Breast epithelium (tissue), 3 donors: ENCODE measurements around the gene LYST.

Experiments used
- CTCF ChIP-seq, 3 donors: fragments of 450-650 bp; IDR thresholded peaks; one replicate each; pipeline ENCODE4 v1.5.1; 2016 to 2017; ENCODE audit warnings: antibody characterized with exemption in 3 of 3, mild to moderate bottlenecking in 3 of 3, moderate library complexity in 3 of 3
- POLR2A ChIP-seq: fragments of 450-650 bp; IDR thresholded peaks from one replicate; pipeline ENCODE4 v1.6.1; 2016; ENCODE audit warnings: antibody characterized with exemption, mild to moderate bottlenecking, moderate library complexity
- POLR2AphosphoS5 ChIP-seq, 3 donors: sonication (generic); formaldehyde crosslinking; IDR thresholded peaks; one replicate each; pipeline ENCODE4 v1.6.1; 2017; ENCODE audit warnings: antibody characterized with exemption in 3 of 3

- TF ChIP-seq POLR2A (no peak), CTCF (IDR thresholded peaks at IDR 0.05) (no peak), POLR2AphosphoS5 (IDR thresholded peaks at IDR 0.05) (no peak)
These were observed 46.6 kb downstream of the LYST start for GRCh38 chr1:235820061-235820460.
